ENCODE data around the gene SCEL.
"Not testable (repeated sequence)": the region's sequence is repeated elsewhere in the genome, so short reads cannot be mapped to it uniquely, and the experiment has no call there.

The SCEL gene, protein sequence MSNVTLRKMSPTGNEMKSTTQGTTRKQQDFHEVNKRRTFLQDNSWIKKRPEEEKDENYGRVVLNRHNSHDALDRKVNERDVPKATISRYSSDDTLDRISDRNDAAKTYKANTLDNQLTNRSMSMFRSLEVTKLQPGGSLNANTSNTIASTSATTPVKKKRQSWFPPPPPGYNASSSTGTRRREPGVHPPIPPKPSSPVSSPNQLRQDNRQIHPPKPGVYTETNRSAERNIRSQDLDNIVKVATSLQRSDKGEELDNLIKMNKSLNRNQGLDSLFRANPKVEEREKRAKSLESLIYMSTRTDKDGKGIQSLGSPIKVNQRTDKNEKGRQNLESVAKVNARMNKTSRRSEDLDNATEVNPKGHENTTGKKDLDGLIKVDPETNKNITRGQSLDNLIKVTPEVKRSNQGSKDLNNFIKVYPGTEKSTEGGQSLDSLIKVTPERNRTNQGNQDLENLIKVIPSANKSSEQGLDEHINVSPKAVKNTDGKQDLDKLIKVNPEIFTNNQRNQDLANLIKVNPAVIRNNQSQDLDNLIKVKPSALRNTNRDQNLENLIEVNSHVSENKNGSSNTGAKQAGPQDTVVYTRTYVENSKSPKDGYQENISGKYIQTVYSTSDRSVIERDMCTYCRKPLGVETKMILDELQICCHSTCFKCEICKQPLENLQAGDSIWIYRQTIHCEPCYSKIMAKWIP

GRCh38 chr13:77535448-77535847, at the start of gene SCEL:
Gene SCEL, plus strand, starts transcription at chr13:77535706. Its CDS starts 20,170 bp downstream, at chr13:77555876.
- no peak for DNase-seq

GRCh38 chr13:77489566-77490337, 45.8 kb upstream of the SCEL start:
- DNase-seq = no peak

DNA sequence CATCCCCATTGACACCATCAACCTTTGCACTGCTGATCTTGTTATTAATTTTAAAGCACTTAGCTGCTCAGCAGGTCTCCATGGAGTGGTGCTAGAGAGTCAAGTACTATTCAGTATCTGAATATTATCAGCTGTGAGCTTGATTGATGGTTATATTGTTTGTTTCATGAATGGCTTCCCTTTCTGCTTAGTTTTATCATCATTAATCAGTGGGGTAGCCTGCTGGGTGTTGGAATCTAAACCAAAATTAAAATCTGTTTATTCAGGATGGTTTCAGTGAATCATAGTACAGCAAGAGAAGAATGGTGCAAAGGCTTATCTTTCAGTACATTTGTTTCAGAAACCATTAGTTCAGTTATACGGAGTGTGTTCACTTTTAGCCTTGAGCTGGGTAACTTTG, 42.5 kb upstream of the SCEL start:
- peak; percentile 74 for DNase-seq

- DNase-seq = no peak
Measured at GRCh38 chr13:77494226-77494625, 41.3 kb upstream of the SCEL start.

GRCh38 chr13:77497350-77497749, 38.2 kb upstream of the SCEL start:
- DNase-seq = no peak

DNA sequence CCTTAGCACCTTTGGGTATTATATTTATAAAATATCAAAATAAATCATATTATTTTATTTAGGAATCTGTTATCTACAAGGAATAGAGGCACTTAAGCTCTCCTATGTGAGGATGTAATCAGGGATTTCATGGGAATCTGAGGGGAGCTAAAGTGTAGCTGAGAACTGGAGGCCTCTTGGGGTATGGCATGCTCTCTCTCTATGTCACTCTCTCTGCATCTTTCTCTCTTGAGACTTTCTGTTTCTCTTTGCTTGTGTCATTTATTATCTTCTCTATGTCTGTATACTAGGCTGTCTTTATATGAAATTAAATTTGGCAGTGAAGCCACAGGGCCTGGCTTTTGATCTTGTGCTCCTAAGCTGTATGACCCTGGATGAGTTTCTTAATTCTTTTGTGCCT, 37.7 kb upstream of the SCEL start:
- no peak for DNase-seq

DNA sequence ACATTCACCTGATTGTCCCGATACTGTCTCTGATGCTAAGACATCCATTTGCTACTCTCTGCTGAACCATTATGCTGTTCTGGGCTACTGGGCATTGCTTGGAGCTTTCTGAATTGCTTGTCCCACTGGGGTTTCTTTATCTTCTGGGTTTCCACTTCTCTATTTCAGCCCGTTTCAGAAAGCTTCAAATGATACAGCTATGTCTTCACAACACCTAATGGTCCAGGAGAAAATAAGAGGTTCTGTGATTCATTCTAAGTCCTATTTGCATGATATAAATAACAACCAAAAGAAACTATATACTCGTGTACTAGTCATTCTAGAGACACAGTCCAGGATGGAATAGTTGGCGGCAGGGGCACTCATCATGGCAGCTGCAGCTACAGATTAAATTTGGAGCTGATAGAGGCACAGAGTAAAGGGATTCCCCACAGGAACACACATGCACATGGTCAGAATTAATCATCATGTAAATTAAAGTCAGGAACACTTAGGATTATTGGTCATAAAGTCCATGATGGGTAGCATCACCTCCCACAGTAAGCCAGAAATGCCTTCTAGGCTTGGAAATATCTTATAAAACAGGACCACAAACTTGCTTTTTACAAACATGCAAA, 33.3 kb upstream of the SCEL start:
- DNase-seq = no peak

DNA sequence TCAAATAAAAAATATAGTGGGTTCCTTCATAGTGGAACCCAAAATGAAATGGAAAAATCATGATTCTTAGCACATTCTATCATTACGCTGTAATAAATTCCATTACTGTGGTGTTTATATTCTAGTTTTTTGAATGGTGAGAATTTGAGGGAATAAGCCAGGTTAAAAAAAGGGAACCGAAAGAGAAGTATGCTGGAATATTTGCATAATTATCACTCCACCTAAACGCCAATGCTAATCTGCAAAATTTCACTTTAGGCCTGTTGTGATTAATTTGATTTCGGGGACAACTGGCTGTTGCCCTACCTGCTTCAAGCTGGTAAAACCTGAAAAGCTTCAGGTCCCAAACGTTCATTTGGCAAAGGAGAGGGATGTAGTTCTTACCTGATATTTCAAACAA, 32.1 kb upstream of the SCEL start:
- DNase-seq = no peak

GRCh38 chr13:77506874-77507273, 28.6 kb upstream of the SCEL start:
- peak; percentile 59 for DNase-seq

DNA sequence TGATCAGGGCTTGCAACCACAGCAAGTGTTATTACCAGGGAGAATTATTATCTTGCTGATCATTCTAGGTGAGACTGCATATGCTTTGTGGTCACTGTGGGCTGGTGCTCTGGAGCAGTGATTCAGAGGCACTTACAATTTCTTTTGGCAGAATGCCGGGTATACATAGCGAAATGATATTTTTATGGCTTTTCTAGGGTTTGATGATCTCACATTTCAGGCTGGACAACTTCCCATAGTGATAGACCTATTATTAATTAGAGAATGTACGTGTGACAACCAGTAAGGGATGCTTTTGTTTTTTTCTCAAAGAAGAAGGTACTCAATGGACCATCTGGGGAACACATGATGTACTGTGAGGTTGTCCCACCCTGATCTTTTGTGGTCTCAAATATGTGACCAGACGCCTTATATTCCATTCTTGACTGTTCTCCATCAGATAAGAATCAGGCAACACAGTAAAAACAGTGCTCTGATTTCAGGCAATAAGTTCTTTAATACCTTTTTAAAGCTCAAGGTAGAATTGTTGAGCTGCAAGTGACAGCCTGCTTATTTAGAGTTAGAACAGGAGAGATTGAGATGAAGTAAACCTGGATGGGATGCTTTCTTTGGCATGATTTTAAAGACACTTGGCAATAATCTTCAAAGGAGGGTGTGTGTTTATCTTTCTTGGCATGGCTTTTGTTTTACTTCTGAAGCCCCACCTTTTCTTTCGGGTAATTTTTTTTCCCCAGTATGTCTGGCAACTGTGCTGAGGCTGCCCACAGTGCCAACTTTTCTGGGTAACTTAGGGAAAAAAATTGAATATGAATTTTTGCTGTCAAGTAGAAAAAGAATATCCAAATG, 27.4 kb upstream of the SCEL start:
- DNase-seq = no peak

DNA sequence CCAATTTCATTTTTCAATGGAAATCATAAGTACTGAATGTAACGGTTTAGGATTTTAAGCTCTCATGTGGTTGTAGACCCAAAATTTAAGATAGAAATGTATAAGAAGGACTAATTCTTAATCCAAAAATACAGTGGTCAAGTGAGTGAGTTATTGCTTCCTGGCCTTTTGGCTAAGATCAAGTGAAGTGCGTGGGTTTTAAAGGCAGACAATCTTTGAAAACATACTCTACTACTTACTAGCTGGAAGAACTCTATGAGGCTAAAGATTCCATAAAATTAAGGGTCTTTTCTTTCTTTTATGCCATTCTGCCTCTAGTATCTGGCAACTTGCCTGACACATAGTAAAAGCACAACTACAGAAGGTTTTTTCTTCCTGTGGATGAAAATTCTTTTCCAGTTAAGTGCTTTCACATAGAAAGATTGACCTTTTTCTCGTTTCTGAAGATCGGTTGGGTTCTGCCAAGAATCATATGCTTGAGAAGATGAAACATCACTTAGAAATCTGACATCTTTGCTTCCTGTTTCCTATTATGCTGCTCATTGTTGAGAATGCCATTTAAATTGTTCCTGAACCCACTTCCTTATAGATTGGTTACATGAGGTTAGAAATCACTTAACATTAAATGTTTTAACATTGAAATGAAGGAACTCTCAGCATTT, 26.4 kb upstream of the SCEL start:
- no peak for DNase-seq

DNA sequence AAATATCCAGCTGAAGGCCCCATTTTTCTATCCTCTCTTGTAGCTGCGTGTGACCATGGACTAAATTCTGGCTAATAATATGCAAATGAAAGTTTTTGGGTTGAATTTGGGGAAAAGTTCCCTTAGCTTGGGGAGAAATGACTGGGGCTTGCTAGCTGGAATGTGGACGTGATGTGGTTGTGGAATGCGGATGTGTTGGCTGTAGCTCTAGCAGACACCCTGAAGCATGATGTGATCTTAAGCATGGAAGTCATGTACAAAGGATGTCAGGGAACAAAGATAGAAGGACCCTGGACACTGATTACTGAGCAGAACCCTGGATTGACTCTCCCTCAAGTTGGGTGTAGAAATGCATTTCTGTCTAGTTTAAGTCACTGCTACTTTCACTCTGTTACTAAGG, 25.4 kb upstream of the SCEL start:
- DNase-seq = peak; percentile 15

DNA sequence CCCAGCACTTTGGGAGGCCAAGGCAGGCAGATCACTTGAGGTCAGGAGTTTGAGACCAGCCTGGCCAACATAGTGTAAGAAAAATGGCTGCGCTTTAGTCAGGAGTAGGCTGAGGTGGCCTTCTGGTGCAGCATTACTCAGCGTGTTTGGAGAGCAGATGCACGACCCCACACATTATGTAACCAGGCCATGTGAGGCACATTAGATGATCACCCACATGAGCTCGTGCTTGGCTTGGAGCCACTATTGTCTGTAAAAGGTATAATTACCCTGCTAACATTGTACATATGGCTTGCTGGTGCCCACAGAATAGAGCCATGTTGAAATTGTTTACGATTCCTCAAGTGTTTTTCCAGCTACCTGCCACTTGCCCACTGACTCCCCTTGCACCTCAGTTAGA, 24.0 kb upstream of the SCEL start:
- DNase-seq = peak; percentile 98

DNA sequence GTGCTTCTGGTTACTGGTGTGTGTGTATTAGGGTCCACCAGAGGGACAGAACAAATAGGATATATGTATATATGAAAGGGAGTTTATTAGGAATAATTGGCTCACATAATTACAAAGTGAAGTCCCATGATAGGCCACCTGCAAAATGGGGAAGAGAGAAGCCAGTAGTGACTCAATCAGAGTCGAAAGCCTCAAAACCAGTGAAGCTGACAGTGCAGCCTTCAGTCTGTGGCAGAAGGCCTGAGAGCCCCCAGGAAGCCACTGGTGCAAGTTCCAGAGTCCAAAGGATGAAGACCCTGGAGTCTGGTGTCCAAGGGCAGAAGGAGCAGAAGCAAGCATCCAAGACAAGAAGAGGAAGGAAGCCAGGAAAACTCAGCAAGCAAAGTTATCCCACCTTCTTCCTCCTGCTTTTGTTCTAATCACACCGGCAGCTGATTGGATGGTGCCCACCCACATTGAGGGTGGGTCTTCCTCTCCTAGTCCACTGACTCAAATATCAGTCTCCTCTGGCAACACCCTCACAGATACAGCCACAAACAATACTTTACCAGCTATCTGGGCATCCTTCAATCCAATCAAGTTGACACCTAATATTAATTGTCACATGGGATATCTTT, 21.7 kb upstream of the SCEL start:
- DNase-seq = no peak

DNA sequence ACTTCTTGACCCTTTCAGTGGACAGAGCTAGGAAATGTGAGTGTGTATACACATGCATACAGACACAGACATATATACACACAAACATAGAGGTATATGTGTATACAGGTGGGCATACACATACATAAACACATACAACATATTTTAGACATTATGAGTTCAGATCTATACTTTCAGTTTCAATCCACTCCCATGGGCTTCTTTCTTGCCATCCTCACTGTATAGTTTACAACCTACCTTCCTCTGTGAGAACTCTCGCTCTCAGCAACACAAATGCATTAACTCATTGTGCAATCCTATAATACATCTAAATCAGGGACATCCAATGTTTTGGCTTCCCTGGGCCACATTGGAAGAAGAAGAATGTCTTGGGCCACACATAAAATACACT, 21.2 kb upstream of the SCEL start:
- DNase-seq = peak; percentile 13

GRCh38 chr13:77515785-77516184, 19.7 kb upstream of the SCEL start:
- no peak for DNase-seq

DNA sequence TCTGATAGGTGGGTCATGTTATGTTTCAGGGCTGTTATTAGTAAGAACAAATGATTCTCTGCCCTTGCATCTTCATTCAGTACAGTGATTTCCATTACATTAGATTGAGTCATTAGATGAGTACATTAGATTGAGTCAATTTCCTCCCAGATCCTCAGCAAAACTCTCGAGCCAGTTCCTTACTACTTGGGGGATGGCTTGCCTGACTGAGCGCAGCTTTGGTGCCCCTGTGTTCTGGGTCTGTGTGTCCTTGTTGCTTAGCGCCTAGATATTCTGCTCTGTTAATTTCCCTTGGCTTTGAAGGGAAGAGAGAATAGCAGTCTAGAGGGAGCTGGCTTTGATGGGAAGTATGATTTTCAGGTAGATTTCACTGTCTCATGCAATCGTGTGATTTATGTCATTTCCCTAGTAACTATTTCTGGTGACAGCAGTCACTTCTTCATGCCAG, 19.1 kb upstream of the SCEL start:
- no peak for DNase-seq

GRCh38 chr13:77518266-77518665, 17.2 kb upstream of the SCEL start:
- DNase-seq = no peak

- not testable (repeated sequence) for DNase-seq
Measured at GRCh38 chr13:77519396-77519795, 16.1 kb upstream of the SCEL start.

DNA sequence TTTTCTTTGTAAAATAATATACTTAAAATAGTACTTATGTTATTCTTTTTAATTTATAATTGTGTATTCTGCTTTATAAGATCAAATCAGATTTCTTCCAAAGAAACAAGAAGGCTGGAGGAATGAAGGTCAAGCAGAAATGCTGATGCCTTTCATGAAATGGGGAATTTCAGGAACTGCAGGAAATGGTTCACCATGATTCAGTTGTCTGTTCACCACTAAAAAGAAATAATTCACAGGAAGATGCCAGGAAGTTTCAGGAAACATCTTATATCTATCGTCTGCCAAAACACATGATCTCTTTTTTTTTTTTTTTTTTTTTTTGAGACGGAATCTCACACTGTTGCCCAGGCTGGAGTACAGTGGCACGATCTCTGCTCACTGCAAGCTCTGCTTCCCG, 15.7 kb upstream of the SCEL start:
- no peak for DNase-seq

DNA sequence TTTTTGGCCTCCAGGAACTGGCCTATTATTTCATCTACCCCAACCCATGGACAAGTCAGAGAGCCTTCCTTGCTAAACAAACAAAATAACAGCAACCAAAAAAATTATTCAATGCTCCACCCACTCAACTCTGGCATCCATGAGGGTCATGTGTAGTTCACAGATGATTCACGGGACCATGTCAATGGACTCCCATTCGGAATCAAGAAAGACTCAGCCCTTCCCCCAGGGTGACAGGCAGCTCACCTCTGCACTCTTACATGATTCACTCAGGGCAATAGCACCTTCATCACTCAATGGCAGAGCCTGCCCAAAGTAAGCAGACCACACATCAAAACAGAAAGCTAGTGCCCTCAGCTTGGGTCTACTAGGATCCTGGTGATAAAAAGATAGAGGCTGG, 14.3 kb upstream of the SCEL start:
- no peak for DNase-seq

All from NCI-H2171 treated with DMSO at 0.1 percent for 48 hours (cell line).